ENCODE measurements around the gene LMCD1.

DNA sequence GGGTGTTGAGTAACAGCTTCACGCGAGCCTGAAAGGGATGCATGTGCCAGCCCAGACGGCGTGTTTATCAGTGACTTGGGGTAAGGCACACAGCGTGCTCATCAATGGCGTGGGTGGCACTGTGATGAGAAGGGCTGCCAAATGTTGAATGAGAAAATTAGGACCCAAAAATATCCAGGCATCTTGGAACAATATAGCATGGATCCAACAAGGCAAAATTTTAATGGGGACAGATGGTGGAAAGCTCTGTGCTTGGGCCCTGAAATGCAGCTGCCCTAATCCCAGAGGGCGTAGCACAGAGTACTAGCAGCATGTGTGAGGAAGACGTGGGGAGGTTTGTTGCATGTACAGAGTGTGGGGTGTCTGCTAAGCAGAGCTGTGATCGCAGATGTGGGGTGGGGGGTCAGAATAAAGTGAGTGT lies 94.1 kb downstream of the LMCD1 start:
- TF ChIP-seq, protein P1, sequence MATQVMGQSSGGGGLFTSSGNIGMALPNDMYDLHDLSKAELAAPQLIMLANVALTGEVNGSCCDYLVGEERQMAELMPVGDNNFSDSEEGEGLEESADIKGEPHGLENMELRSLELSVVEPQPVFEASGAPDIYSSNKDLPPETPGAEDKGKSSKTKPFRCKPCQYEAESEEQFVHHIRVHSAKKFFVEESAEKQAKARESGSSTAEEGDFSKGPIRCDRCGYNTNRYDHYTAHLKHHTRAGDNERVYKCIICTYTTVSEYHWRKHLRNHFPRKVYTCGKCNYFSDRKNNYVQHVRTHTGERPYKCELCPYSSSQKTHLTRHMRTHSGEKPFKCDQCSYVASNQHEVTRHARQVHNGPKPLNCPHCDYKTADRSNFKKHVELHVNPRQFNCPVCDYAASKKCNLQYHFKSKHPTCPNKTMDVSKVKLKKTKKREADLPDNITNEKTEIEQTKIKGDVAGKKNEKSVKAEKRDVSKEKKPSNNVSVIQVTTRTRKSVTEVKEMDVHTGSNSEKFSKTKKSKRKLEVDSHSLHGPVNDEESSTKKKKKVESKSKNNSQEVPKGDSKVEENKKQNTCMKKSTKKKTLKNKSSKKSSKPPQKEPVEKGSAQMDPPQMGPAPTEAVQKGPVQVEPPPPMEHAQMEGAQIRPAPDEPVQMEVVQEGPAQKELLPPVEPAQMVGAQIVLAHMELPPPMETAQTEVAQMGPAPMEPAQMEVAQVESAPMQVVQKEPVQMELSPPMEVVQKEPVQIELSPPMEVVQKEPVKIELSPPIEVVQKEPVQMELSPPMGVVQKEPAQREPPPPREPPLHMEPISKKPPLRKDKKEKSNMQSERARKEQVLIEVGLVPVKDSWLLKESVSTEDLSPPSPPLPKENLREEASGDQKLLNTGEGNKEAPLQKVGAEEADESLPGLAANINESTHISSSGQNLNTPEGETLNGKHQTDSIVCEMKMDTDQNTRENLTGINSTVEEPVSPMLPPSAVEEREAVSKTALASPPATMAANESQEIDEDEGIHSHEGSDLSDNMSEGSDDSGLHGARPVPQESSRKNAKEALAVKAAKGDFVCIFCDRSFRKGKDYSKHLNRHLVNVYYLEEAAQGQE (IDR thresholded peaks at IDR 0.05; ENCODE audit: insufficient replicate concordance, low read depth), result no peak
- TF ChIP-seq, protein P2, sequence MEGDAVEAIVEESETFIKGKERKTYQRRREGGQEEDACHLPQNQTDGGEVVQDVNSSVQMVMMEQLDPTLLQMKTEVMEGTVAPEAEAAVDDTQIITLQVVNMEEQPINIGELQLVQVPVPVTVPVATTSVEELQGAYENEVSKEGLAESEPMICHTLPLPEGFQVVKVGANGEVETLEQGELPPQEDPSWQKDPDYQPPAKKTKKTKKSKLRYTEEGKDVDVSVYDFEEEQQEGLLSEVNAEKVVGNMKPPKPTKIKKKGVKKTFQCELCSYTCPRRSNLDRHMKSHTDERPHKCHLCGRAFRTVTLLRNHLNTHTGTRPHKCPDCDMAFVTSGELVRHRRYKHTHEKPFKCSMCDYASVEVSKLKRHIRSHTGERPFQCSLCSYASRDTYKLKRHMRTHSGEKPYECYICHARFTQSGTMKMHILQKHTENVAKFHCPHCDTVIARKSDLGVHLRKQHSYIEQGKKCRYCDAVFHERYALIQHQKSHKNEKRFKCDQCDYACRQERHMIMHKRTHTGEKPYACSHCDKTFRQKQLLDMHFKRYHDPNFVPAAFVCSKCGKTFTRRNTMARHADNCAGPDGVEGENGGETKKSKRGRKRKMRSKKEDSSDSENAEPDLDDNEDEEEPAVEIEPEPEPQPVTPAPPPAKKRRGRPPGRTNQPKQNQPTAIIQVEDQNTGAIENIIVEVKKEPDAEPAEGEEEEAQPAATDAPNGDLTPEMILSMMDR (IDR thresholded peaks at IDR 0.05; ENCODE audit: insufficient read depth, low read length), result no peak
- no peak for TF ChIP-seq POLR2AphosphoS5 (IDR thresholded peaks at IDR 0.05; ENCODE audit: low read depth)
- TF ChIP-seq GABPA (IDR thresholded peaks at IDR 0.05; ENCODE audit: low read depth), result no peak
